ENCODE data around the gene SRSF6.
"Not testable (repeated sequence)": the region's sequence is repeated elsewhere in the genome, so short reads cannot be mapped to it uniquely, and the experiment has no call there.

The SRSF6 gene

GRCh38 chr20:43450841-43451799 is 6.6 kb upstream of the SRSF6 start:
- DNase-seq, result peak; percentile 44 to 46

GRCh38 chr20:43452404-43453126 is 5.1 kb upstream of the SRSF6 start:
- no peak for DNase-seq

- not testable (repeated sequence) for DNase-seq
Measured at GRCh38 chr20:43456252-43456651, 1.4 kb upstream of the SRSF6 start.

- peak; percentile 94 to 95 for DNase-seq
Measured at GRCh38 chr20:43456809-43457639, 672 bp upstream of the SRSF6 start.

GRCh38 chr20:43458422-43458924 is 777 bp downstream of the SRSF6 start:
- DNase-seq, result no peak

GRCh38 chr20:43459022-43459942 is 1.6 kb downstream of the SRSF6 start:
- DNase-seq, result no peak

GRCh38 chr20:43460172-43460829 is 2.6 kb downstream of the SRSF6 start:
- no peak for DNase-seq

- no peak for DNase-seq
Measured at GRCh38 chr20:43460830-43461200, 3.1 kb downstream of the SRSF6 start.

- no peak for DNase-seq
Measured at GRCh38 chr20:43461894-43462659, 4.4 kb downstream of the SRSF6 start.

- no peak for DNase-seq
Measured at GRCh38 chr20:43462660-43463526, 5.2 kb downstream of the SRSF6 start.

GRCh38 chr20:43463527-43464218 is 6.0 kb downstream of the SRSF6 start:
- no peak for DNase-seq

GRCh38 chr20:43464219-43464790 is 6.6 kb downstream of the SRSF6 start:
- DNase-seq, result no peak

GRCh38 chr20:43465625-43465943 is 7.9 kb downstream of the SRSF6 start:
- DNase-seq, result no peak

- no peak for DNase-seq
Measured at GRCh38 chr20:43467589-43467988, 9.9 kb downstream of the SRSF6 start.

- DNase-seq, result no peak
Measured at GRCh38 chr20:43472671-43473380, 15.1 kb downstream of the SRSF6 start.

- no peak for DNase-seq
Measured at GRCh38 chr20:43473381-43473704, 15.6 kb downstream of the SRSF6 start.

- DNase-seq, result no peak
Measured at GRCh38 chr20:43477193-43477592, 19.5 kb downstream of the SRSF6 start.

- no peak for DNase-seq
Measured at GRCh38 chr20:43477619-43478018, 19.9 kb downstream of the SRSF6 start.

Measured in Kasumi-1 (cell line).